ENCODE measurements around the gene EPB41L4A.

GRCh38 chr5:112355058-112355685, 63.9 kb downstream of the EPB41L4A start:
- TF ChIP-seq CTCF (conservative IDR thresholded peaks at IDR 0.05; ENCODE audit: low read length) (no peak), EZH2phosphoT487 (IDR thresholded peaks at IDR 0.05; ENCODE audit: borderline replicate concordance) (no peak)
